ENCODE measurements around the gene MYPOP.

The MYPOP gene

DNA sequence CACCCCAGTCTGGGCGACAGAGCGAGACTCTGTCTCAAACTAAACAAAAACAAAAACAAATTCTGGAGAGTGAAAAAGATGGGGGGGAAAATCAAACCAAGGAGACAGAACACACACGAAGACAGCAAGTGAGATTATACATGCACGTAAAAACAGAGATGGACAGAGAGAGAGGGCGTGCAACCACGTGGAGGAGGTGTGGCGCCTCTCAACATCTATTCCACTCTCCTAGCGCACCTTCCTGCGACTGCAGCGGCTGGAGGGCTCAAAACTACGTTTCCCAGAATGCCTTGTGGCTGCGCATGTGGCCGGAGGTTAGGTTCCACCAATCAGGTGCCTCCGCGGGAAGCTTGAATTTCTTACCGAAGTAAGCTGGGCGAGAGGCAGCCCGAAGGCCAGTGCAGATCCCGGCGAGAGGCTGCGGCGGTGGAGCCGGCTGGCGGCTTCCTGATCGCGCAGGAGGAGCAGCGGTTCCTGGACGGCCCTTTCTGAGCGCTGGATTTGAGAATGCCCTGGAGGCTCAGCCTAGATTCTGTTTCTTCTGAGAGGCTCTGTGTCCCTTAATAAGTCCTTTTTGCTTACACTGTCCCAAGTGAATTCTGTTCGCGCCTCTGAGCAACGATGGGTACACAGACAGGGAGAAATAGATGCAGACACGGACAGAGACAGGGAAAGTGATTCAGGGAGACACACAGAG is 25.3 kb upstream of the MYPOP start:
- Histone ChIP-seq H3K27ac (ENCODE audit: extremely low read depth, low read depth, low read length) (no peak overlapping the region), H3K4me3 (ENCODE audit: low read depth, low read length) (no peak overlapping the region), H3K4me1 (ENCODE audit: control insufficient read depth, insufficient read depth, low read length) (no peaks in the 10 kb centered on the region), H3K9me3 (ENCODE audit: control insufficient read depth, insufficient read depth, low read depth, low read length) (no peaks in the 10 kb centered on the region), H3K36me3 (ENCODE audit: control insufficient read depth in 2 of 2, insufficient read depth in 1 of 2, low read length in 2 of 2) (no peaks in the 10 kb centered on the region; a peak in 1 of 3 replicates)
- ChIA-PET CTCF (interaction anchor here (0.7 to 1.0 kb wide), 3 partner anchors 63 to 138 kb away, joined by 3 to 4 read pairs (median 4); partner anchors contain the start of gene FOXA3), POLR2A (interaction anchor here (0.5 to 1.7 kb wide), 9 partner anchors 9 to 645 kb away, joined by 3 to 8 read pairs (median 3); partner anchors contain the start of genes CCDC61, MYPOP, NOVA2 and SNRPD2)
- TF ChIP-seq ZNF140 (tag by site-specific recombination; IDR thresholded peaks at IDR 0.05) = peak; percentile 81; the same call in 1 of the 2 replicates
- TF ChIP-seq EGR2 (tag by site-specific recombination; IDR thresholded peaks at IDR 0.05; ENCODE audit: low read depth) = 0 out of 2 replicates have a peak, but pooled peaks have one; percentile 8
- peak; percentile 40; the same call in 1 of the 2 replicates for TF ChIP-seq ZNF24 (tag by site-specific recombination; IDR thresholded peaks at IDR 0.05)
- TF ChIP-seq ZNF394 (tag by site-specific recombination; IDR thresholded peaks at IDR 0.05; ENCODE audit: borderline replicate concordance) = peak; percentile 51; the same call in 1 of the 2 replicates
- TF ChIP-seq ZNF133 (tag by site-specific recombination; IDR thresholded peaks at IDR 0.05) = peak; percentile 21; the same call in 1 of the 2 replicates
- TF ChIP-seq ZFP37 (tag by site-specific recombination; IDR thresholded peaks at IDR 0.05) = no peak; the same call in 1 of the 2 replicates
- peak; percentile 93 for TF ChIP-seq ZNF76 (tag by site-specific recombination; IDR thresholded peaks at IDR 0.05; ENCODE audit: borderline replicate concordance, low read depth)
- peak; percentile 40; the same call in 1 of the 2 replicates for TF ChIP-seq KLF8 (tag by site-specific recombination; IDR thresholded peaks at IDR 0.05)
- TF ChIP-seq ZBTB21 (tag by site-specific recombination; IDR thresholded peaks at IDR 0.05) = no peak
- TF ChIP-seq ZEB2 (tag by site-specific recombination; IDR thresholded peaks at IDR 0.05) = 0 out of 2 replicates have a peak, but pooled peaks have one; percentile 43
- TF ChIP-seq ZBTB17 (tag by site-specific recombination; IDR thresholded peaks at IDR 0.05) = peak; percentile 91
- TF ChIP-seq ZNF555 (tag by site-specific recombination; conservative IDR thresholded peaks at IDR 0.05) = no peak
- TF ChIP-seq MEIS1 (CRISPR knock-in tag; IDR thresholded peaks at IDR 0.05; ENCODE audit: borderline replicate concordance) = no peak
- peak; percentile 84 for TF ChIP-seq KLF9 (tag by site-specific recombination; IDR thresholded peaks at IDR 0.05; ENCODE audit: low read depth)
- TF ChIP-seq GLIS2 (tag by site-specific recombination; IDR thresholded peaks at IDR 0.05) = 0 out of 2 replicates have a peak, but pooled peaks have one; percentile 22
- TF ChIP-seq, protein P1, sequence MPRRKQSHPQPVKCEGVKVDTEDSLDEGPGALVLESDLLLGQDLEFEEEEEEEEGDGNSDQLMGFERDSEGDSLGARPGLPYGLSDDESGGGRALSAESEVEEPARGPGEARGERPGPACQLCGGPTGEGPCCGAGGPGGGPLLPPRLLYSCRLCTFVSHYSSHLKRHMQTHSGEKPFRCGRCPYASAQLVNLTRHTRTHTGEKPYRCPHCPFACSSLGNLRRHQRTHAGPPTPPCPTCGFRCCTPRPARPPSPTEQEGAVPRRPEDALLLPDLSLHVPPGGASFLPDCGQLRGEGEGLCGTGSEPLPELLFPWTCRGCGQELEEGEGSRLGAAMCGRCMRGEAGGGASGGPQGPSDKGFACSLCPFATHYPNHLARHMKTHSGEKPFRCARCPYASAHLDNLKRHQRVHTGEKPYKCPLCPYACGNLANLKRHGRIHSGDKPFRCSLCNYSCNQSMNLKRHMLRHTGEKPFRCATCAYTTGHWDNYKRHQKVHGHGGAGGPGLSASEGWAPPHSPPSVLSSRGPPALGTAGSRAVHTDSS (tag by site-specific recombination; IDR thresholded peaks at IDR 0.05) = peak; percentile 21; the same call in 1 of the 2 replicates
- no peak for TF ChIP-seq ZNF830 (tag by site-specific recombination; IDR thresholded peaks at IDR 0.05; ENCODE audit: low read depth)
- TF ChIP-seq KLF1 (tag by site-specific recombination; IDR thresholded peaks at IDR 0.05) = no peak
- TF ChIP-seq, protein P2, sequence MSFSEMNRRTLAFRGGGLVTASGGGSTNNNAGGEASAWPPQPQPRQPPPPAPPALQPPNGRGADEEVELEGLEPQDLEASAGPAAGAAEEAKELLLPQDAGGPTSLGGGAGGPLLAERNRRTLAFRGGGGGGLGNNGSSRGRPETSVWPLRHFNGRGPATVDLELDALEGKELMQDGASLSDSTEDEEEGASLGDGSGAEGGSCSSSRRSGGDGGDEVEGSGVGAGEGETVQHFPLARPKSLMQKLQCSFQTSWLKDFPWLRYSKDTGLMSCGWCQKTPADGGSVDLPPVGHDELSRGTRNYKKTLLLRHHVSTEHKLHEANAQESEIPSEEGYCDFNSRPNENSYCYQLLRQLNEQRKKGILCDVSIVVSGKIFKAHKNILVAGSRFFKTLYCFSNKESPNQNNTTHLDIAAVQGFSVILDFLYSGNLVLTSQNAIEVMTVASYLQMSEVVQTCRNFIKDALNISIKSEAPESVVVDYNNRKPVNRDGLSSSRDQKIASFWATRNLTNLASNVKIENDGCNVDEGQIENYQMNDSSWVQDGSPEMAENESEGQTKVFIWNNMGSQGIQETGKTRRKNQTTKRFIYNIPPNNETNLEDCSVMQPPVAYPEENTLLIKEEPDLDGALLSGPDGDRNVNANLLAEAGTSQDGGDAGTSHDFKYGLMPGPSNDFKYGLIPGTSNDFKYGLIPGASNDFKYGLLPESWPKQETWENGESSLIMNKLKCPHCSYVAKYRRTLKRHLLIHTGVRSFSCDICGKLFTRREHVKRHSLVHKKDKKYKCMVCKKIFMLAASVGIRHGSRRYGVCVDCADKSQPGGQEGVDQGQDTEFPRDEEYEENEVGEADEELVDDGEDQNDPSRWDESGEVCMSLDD (tag by site-specific recombination; IDR thresholded peaks at IDR 0.05) = 0 out of 2 replicates have a peak, but pooled peaks have one; percentile 24
- TF ChIP-seq GLIS1 (tag by site-specific recombination; IDR thresholded peaks at IDR 0.05) = peak; percentile 76
- TF ChIP-seq ZNF549 (tag by site-specific recombination; IDR thresholded peaks at IDR 0.05) = no peak
- TF ChIP-seq, protein P3, sequence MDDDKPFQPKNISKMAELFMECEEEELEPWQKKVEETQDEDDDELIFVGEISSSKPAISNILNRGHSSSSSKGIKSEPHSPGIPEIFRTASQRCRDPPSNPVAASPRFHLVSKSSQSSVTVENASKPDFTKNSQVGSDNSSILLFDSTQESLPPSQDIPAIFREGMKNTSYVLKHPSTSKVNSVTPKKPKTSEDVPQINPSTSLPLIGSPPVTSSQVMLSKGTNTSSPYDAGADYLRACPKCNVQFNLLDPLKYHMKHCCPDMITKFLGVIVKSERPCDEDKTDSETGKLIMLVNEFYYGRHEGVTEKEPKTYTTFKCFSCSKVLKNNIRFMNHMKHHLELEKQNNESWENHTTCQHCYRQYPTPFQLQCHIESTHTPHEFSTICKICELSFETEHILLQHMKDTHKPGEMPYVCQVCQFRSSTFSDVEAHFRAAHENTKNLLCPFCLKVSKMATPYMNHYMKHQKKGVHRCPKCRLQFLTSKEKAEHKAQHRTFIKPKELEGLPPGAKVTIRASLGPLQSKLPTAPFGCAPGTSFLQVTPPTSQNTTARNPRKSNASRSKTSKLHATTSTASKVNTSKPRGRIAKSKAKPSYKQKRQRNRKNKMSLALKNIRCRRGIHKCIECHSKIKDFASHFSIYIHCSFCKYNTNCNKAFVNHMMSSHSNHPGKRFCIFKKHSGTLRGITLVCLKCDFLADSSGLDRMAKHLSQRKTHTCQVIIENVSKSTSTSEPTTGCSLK (tag by site-specific recombination; IDR thresholded peaks at IDR 0.05) = peak; percentile 72; the same call in 1 of the 2 replicates
- TF ChIP-seq ZNF701 (tag by site-specific recombination; IDR thresholded peaks at IDR 0.05) = no peak
- TF ChIP-seq, protein P4, sequence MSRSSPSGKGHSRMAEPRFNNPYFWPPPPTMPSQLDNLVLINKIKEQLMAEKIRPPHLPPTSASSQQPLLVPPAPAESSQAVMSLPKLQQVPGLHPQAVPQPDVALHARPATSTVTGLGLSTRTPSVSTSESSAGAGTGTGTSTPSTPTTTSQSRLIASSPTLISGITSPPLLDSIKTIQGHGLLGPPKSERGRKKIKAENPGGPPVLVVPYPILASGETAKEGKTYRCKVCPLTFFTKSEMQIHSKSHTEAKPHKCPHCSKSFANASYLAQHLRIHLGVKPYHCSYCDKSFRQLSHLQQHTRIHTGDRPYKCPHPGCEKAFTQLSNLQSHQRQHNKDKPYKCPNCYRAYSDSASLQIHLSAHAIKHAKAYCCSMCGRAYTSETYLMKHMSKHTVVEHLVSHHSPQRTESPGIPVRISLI (tag by site-specific recombination; IDR thresholded peaks at IDR 0.05) = no peak
- TF ChIP-seq, protein P5, sequence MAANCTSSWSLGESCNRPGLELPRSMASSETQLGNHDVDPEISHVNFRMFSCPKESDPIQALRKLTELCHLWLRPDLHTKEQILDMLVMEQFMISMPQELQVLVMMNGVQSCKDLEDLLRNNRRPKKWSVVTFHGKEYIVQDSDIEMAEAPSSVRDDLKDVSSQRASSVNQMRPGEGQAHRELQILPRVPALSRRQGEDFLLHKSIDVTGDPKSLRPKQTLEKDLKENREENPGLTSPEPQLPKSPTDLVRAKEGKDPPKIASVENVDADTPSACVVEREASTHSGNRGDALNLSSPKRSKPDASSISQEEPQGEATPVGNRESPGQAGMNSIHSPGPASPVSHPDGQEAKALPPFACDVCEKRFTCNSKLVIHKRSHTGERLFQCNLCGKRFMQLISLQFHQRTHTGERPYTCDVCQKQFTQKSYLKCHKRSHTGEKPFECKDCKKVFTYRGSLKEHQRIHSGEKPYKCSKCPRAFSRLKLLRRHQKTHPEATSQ (tag by site-specific recombination; IDR thresholded peaks at IDR 0.05) = no peak
- TF ChIP-seq YY2 (tag by site-specific recombination; IDR thresholded peaks at IDR 0.05) = peak; percentile 50; the same call in 1 of the 2 replicates
- no peak for TF ChIP-seq ZNF785 (tag by site-specific recombination; IDR thresholded peaks at IDR 0.05)
- TF ChIP-seq ZNF341 (tag by site-specific recombination; IDR thresholded peaks at IDR 0.05; ENCODE audit: low read depth) = 0 out of 2 replicates have a peak, but pooled peaks have one; percentile 39
- peak; percentile 63 for TF ChIP-seq ZNF366 (tag by site-specific recombination; conservative IDR thresholded peaks at IDR 0.05)
